HCT116 (cell line): Measurements from ENCODE around the gene LCN10.

Source experiments
- CEBPB ChIP-seq: IDR thresholded peaks from 2 replicates; pipeline ENCODE4 v1.6.1; 2012; ENCODE audit warnings: low read depth
- CTCF ChIP-seq, 3 experiments: fragments of 200-600 bp in 1 of 3; sonication (generic) in 1 of 3; IDR thresholded peaks in 2 of 3; conservative IDR thresholded peaks in 1 of 3; 2 replicates each; pipeline ENCODE4 v1.5.1; 2012 to 2017; ENCODE audit warnings: low read depth in 2 of 3, low read length in 2 of 3, antibody characterized with exemption in 1 of 3, borderline replicate concordance in 1 of 3, control low read depth in 1 of 3, mild to moderate bottlenecking in 1 of 3, mixed read lengths in 1 of 3, mixed run types in 1 of 3, moderate library complexity in 1 of 3; ENCODE audit not compliant: insufficient read depth in 1 of 3
- POLR2A ChIP-seq: IDR thresholded peaks from 2 replicates; pipeline ENCODE4 v1.7.0; 2011; ENCODE audit warnings: borderline replicate concordance; ENCODE audit not compliant: insufficient read depth, insufficient read length; ENCODE audit errors: extremely low read depth
- POLR2AphosphoS5 ChIP-seq: IDR thresholded peaks from 2 replicates; pipeline ENCODE4 v1.6.1; 2011; ENCODE audit warnings: mild to moderate bottlenecking, low read depth, low read length, moderate library complexity
- REST ChIP-seq: IDR thresholded peaks from 2 replicates; pipeline ENCODE4 v1.6.1; 2012; ENCODE audit warnings: low read depth
- SRF ChIP-seq: IDR thresholded peaks from 2 replicates; pipeline ENCODE4 v1.6.1; 2012; ENCODE audit warnings: low read depth
- ZBTB33 ChIP-seq: IDR thresholded peaks from 2 replicates; pipeline ENCODE4 v1.6.1; 2011; ENCODE audit warnings: mild to moderate bottlenecking, low read length, moderate library complexity; ENCODE audit not compliant: insufficient replicate concordance; ENCODE audit errors: extremely low read depth
- ZNF274 ChIP-seq: fragments of 200-500 bp; sonication (Bioruptor generic); IDR thresholded peaks from 2 replicates; pipeline ENCODE4 v1.6.1; 2014; ENCODE audit warnings: mild to moderate bottlenecking, low read depth, low read length, inconsistent platforms

- no peak for TF ChIP-seq CTCF (IDR thresholded peaks at IDR 0.05 in 2 of 3, conservative IDR thresholded peaks at IDR 0.05 in 1 of 3; ENCODE audit: borderline replicate concordance in 1 of 3, insufficient read depth in 1 of 3, low read depth in 2 of 3, low read length in 2 of 3)
- no peak for TF ChIP-seq REST
- TF ChIP-seq POLR2A, result no peak
- TF ChIP-seq ZBTB33, result no peak
- no peak for TF ChIP-seq SRF
- no peak for TF ChIP-seq POLR2AphosphoS5
- no peak for TF ChIP-seq CEBPB
- no peak for TF ChIP-seq ZNF274
Observed at GRCh38 chr9:136746155-136746490, 3.4 kb upstream of the LCN10 start.
